HepG2 (cell line): ENCODE measurements around the gene DIPK1B. TPM values are rescaled to one million over a fixed set of nuclear protein-coding genes. Genes with fewer than 3 reads are reported as not detected.

Source experiments
- BHLHE40 ChIP-seq: IDR thresholded peaks from 2 replicates; pipeline ENCODE4 v1.6.1; 2011; ENCODE audit warnings: low read length, improper control_type of control experiment
- CENPX ChIP-seq: sonication (generic); formaldehyde crosslinking; IDR thresholded peaks from 2 replicates; pipeline ENCODE4 v1.9.0; 2021; ENCODE audit warnings: mild to moderate bottlenecking, missing genetic modification reagents, moderate library complexity
- DNMT1 ChIP-seq: sonication (generic); formaldehyde crosslinking; IDR thresholded peaks from 2 replicates; pipeline ENCODE4 v1.5.1; 2020; ENCODE audit warnings: mild to moderate bottlenecking, missing genetic modification reagents
- HDAC2 ChIP-seq: sonication (generic); formaldehyde crosslinking; IDR thresholded peaks from 2 replicates; pipeline ENCODE4 v1.4.0; 2020; ENCODE audit warnings: missing genetic modification reagents
- HNRNPLL ChIP-seq: fragments of 200-400 bp; formaldehyde crosslinking; IDR thresholded peaks from 2 replicates; pipeline ENCODE4 v1.6.1; 2017; ENCODE audit warnings: mild to moderate bottlenecking, low read depth, low read length; ENCODE audit not compliant: poor library complexity, severe bottlenecking
- HOMEZ ChIP-seq: IDR thresholded peaks from 2 replicates; pipeline ENCODE4 v1.6.1; 2016; ENCODE audit warnings: low read depth
- KDM1A ChIP-seq: IDR thresholded peaks from 2 replicates; pipeline ENCODE4 v1.6.1; 2016; ENCODE audit warnings: missing compliant biosample characterization
- MIER3 ChIP-seq: IDR thresholded peaks from 2 replicates; pipeline ENCODE4 v1.6.1; 2016; ENCODE audit warnings: missing compliant biosample characterization, borderline replicate concordance
- MLLT10 ChIP-seq: sonication (generic); formaldehyde crosslinking; IDR thresholded peaks from 2 replicates; pipeline ENCODE4 v1.4.0; 2020; ENCODE audit warnings: missing genetic modification reagents
- MXD3 ChIP-seq: IDR thresholded peaks from 2 replicates; pipeline ENCODE4 v1.6.1; 2016; ENCODE audit warnings: mild to moderate bottlenecking, missing biosample characterization, missing genetic modification reagents
- MZF1 ChIP-seq: sonication (generic); formaldehyde crosslinking; IDR thresholded peaks from 2 replicates; pipeline ENCODE4 v1.8.1; 2023; ENCODE audit warnings: mild to moderate bottlenecking, missing genetic modification reagents, borderline replicate concordance
- RBFOX2 ChIP-seq: fragments of 200-400 bp; formaldehyde crosslinking; IDR thresholded peaks from 2 replicates; pipeline ENCODE4 v1.6.1; 2017; ENCODE audit warnings: low read depth, mild to moderate bottlenecking, low read length
- REST ChIP-seq, 2 experiments: IDR thresholded peaks; 2 replicates each; pipeline ENCODE4 v1.6.1; 2011 to 2012; ENCODE audit warnings: low read length in 2 of 2, borderline replicate concordance in 1 of 2, low read depth in 1 of 2, mild to moderate bottlenecking in 1 of 2, moderate library complexity in 1 of 2
- SALL1 ChIP-seq: sonication (generic); formaldehyde crosslinking; IDR thresholded peaks from 2 replicates; pipeline ENCODE4 v1.8.0; 2022; ENCODE audit warnings: mild to moderate bottlenecking, missing genetic modification reagents
- SMYD3 ChIP-seq: sonication (generic); formaldehyde crosslinking; IDR thresholded peaks from 2 replicates; pipeline ENCODE4 v1.8.1; 2023; ENCODE audit warnings: mild to moderate bottlenecking, missing genetic modification reagents
- SPEN ChIP-seq: sonication (generic); formaldehyde crosslinking; IDR thresholded peaks from 2 replicates; pipeline ENCODE4 v1.5.1; 2020; ENCODE audit warnings: low read depth, mild to moderate bottlenecking, missing genetic modification reagents
- SRSF4 ChIP-seq: fragments of 200-400 bp; formaldehyde crosslinking; IDR thresholded peaks from one replicate; pipeline ENCODE4 v1.6.1; 2018; ENCODE audit warnings: mild to moderate bottlenecking, low read depth, low read length, moderate library complexity; ENCODE audit not compliant: poor library complexity, severe bottlenecking
- ZNF232 ChIP-seq: sonication (generic); formaldehyde crosslinking; IDR thresholded peaks from 2 replicates; pipeline ENCODE4 v1.4.0; 2020; ENCODE audit warnings: missing genetic modification reagents, borderline replicate concordance
- ZNF556 ChIP-seq: sonication (generic); formaldehyde crosslinking; IDR thresholded peaks from 2 replicates; pipeline ENCODE4 v1.4.0; 2020; ENCODE audit warnings: mild to moderate bottlenecking, missing genetic modification reagents, borderline replicate concordance
- ZNF598 ChIP-seq: sonication (generic); formaldehyde crosslinking; IDR thresholded peaks from 2 replicates; pipeline ENCODE4 v1.5.1; 2020; ENCODE audit warnings: mild to moderate bottlenecking, missing genetic modification reagents, borderline replicate concordance
- ZNF839 ChIP-seq: sonication (generic); formaldehyde crosslinking; IDR thresholded peaks from 2 replicates; pipeline ENCODE4 v1.4.0; 2020; ENCODE audit warnings: missing genetic modification reagents, mild to moderate bottlenecking, borderline replicate concordance
- polyA plus RNA-seq, 8 experiments: library from polyadenylated mRNA; depleted of rRNA in 3 of 8; stranded (reverse) in 7 of 8; unstranded in 1 of 8; fragments of >200 nt; fragmentation: Illumina TruSeq in 4 of 8; extraction: Trizol in 4 of 8; gene quantifications; 2 replicates each; pipeline versions ENCODE4 v1.2.1 to v1.2.3, GENCODE V29; 2011 to 2016; ENCODE audit warnings: low read depth in 4 of 8, missing spikeins in 1 of 8, mixed read lengths in 1 of 8; ENCODE audit not compliant: insufficient read depth in 1 of 8
- total RNA-seq, 5 experiments: library from RNA; depleted of rRNA; stranded (reverse); fragments of >200 nt; fragmentation: Illumina TruSeq; extraction: Trizol; gene quantifications; 2 replicates each; pipeline ENCODE4 v1.2.3, GENCODE V29; 2016; ENCODE audit warnings: low read depth in 1 of 5
- TF ChIP-seq, protein P1 (sequence below): sonication (generic); formaldehyde crosslinking; IDR thresholded peaks from 2 replicates; pipeline ENCODE4 v1.5.0; 2020; ENCODE audit warnings: mild to moderate bottlenecking, missing genetic modification reagents

The DIPK1B gene
- total and polyA plus RNA-seq, 2 of the 13 experiments (the other 11 are each of a cell fraction or from before 2014, with no cell fraction given) = 0.18 to 3.9 TPM

DNA sequence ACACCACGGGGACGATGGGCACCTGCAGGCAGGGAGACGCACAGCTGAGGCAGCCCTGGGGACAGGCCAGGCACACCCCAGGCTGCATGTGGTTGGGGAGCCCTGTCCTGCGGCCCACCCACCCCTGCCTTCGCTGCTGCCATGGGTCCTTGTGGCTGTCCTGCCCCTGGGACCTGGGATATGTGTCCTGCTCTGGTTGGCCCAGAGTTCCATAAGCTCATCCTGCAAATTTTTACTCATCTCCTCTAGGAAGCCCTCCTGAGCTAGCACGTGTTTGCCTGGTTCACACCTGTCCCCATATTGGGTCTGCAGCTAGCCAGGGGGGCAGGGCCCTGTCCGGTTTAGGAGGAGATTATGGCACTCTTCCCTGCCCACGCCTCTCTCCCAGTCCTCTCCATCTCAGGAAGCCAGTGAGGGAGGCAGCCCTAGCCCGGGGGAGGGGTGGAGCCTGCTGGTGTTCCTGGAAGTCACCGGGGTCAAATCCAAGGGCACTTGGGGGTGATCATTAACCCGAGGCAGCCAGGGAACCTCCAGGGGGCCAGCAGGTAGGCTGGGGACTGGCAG, 37.5 kb upstream of the DIPK1B start (continued):
- no peak for TF ChIP-seq RBFOX2
- TF ChIP-seq SALL1 (CRISPR knock-in tag) = peak; percentile 78
- TF ChIP-seq SPEN (CRISPR knock-in tag) = no peak; the same call in 1 of the 2 replicates
- TF ChIP-seq HNRNPLL = no peak
- no peak for TF ChIP-seq MXD3 (CRISPR knock-in tag)
- no peak for TF ChIP-seq SRSF4
- no peak for TF ChIP-seq CENPX
- TF ChIP-seq ZNF232 (CRISPR knock-in tag) = no peak
- no peak for TF ChIP-seq MLLT10
- no peak for TF ChIP-seq SMYD3 (CRISPR knock-in tag)
- no peak for TF ChIP-seq MZF1 (CRISPR knock-in tag)
- TF ChIP-seq BHLHE40 = no peak; the same call in 1 of the 2 replicates
- TF ChIP-seq ZNF839 (CRISPR knock-in tag) = no peak
- TF ChIP-seq, protein P1, sequence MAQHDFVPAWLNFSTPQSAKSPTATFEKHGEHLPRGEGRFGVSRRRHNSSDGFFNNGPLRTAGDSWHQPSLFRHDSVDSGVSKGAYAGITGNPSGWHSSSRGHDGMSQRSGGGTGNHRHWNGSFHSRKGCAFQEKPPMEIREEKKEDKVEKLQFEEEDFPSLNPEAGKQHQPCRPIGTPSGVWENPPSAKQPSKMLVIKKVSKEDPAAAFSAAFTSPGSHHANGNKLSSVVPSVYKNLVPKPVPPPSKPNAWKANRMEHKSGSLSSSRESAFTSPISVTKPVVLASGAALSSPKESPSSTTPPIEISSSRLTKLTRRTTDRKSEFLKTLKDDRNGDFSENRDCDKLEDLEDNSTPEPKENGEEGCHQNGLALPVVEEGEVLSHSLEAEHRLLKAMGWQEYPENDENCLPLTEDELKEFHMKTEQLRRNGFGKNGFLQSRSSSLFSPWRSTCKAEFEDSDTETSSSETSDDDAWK (CRISPR knock-in tag) = no peak
- no peak for TF ChIP-seq ZNF598
- TF ChIP-seq REST (IDR thresholded peaks at IDR 0.05; ENCODE audit: borderline replicate concordance in 1 of 2, low read depth in 1 of 2, low read length in 2 of 2) = no peak
- no peak; the same call in 1 of the 2 replicates for TF ChIP-seq MIER3
- 0 out of 2 replicates have a peak, but pooled peaks have one; percentile 54 for TF ChIP-seq HOMEZ (CRISPR knock-in tag)
- TF ChIP-seq DNMT1 = no peak
- TF ChIP-seq ZNF556 (CRISPR knock-in tag) = no peak
- peak; percentile 50; the same call in 1 of the 2 replicates for TF ChIP-seq HDAC2 (CRISPR knock-in tag)
- TF ChIP-seq KDM1A = 0 out of 2 replicates have a peak, but pooled peaks have one; percentile 26
